SK-N-MC (cell line): ENCODE data around the gene ARAF.
A peak's percentile ranks its signal among the peaks of the same experiment; 100 is the strongest.

Source experiments
- DNase-seq: peaks from one replicate; pipeline ENCODE4 v3.0.0-alpha.2; 2011; ENCODE audit warnings: low read depth, low spot score
- H3K27ac ChIP-seq: fragments of 200-600 bp; sonication (generic); 2 replicates; pipeline ENCODE4 v1.5.1; 2016; ENCODE audit warnings: mixed run types
- H3K36me3 ChIP-seq: fragments of 200-600 bp; sonication (generic); 2 replicates; pipeline ENCODE4 v1.6.1; 2017; ENCODE audit warnings: antibody characterized with exemption, low read length, mixed read lengths; ENCODE audit not compliant: insufficient read depth
- H3K4me3 ChIP-seq: fragments of 200-600 bp; sonication (generic); 2 replicates; pipeline ENCODE4 v1.5.1; 2016
- H3K9ac ChIP-seq: fragments of 200-600 bp; sonication (generic); 2 replicates; pipeline ENCODE4 v1.8.0; 2017; ENCODE audit warnings: mixed run types, mixed read lengths; ENCODE audit not compliant: insufficient read length
- H3K9me3 ChIP-seq: fragments of 200-600 bp; sonication (generic); 2 replicates; pipeline ENCODE4 v1.6.1; 2017; ENCODE audit warnings: low read depth, mild to moderate bottlenecking, antibody characterized with exemption, low read length, moderate library complexity, mixed read lengths
- EZH2 ChIP-seq: fragments of 200-600 bp; sonication (generic); IDR thresholded peaks from one replicate; pipeline ENCODE4 v1.6.1; 2017; ENCODE audit warnings: antibody characterized with exemption
- FOXP2 ChIP-seq: optimal IDR thresholded peaks from 2 replicates; pipeline ENCODE3; 2011; ENCODE audit warnings: mild to moderate bottlenecking, moderate library complexity; ENCODE audit not compliant: insufficient read depth; ENCODE audit errors: extremely low read length, control extremely low read depth
- POLR2AphosphoS5 ChIP-seq: IDR thresholded peaks from 2 replicates; pipeline ENCODE4 v1.6.1; 2012; ENCODE audit warnings: mild to moderate bottlenecking, low read depth, low read length, borderline replicate concordance

Gene ARAF

DNA sequence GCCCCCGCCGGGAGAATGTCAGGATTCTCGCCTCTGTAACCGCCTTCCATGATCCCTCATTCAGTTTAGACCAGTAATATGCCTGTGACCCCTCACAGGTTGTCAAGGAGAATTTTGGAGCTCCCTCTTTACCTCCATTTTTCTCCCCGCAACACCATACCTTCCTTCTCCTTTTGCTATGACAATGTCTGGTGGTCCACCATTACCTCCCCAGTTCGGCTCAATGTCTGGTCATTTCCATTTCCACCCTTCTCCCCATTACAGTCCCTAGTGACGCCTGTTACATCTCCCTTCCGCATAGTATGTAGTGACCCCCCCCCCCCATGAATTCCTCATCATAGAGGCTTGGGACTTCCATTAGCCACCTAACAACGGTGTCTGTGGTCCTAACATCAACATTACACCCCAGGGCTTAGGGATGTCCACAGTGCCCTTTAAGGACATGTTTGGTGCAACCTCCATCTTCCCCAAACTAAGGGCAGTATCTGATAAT lies 700 bp downstream of the ARAF start:
- Histone ChIP-seq H3K4me3 (peak overlapping the region; percentile 83), H3K9me3 (no peaks in the 10 kb centered on the region), H3K9ac (peak overlapping the region; percentile 84), H3K36me3 (peaks cover 34% of the 10 kb centered on the region; the same call in 1 of the 2 replicates), H3K27ac (peak overlapping the region; percentile 49; the same call in 1 of the 2 replicates)
- TF ChIP-seq EZH2: no peak
- no peak for TF ChIP-seq POLR2AphosphoS5
- no peak for TF ChIP-seq FOXP2
- no peak for DNase-seq

DNA sequence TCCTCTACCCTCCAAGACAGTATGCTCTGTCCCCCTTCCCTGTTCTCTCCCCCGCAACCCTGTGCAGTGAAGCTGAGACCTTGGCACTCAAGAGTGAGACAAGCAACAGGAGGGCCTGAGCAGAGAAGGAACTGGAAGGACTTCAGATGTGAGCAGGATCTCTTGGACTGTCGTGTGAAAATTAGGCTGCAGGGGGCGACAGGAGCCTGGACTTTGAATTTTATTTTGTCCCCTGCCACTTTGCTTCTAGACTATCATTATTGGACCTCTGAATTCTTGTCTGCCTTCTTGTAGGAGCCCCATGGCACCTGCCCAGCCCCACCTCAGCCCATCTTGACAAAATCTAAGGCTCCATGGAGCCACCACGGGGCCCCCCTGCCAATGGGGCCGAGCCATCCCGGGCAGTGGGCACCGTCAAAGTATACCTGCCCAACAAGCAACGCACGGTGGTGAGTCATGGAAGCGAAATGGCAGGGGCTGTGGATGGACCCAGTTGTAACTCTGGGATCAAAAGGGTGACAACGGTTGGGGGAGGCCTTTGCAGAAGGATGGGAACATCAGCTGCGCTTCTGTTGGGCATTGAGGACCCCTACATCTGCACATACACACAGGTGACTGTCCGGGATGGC lies 1.7 kb downstream of the ARAF start:
- H3K27ac ChIP-seq: no peak overlapping the region
- H3K9ac ChIP-seq: no peak overlapping the region
- no peaks in the 10 kb centered on the region for H3K9me3 ChIP-seq
- no peak for DNase-seq
- no peak for TF ChIP-seq EZH2
- no peak for TF ChIP-seq POLR2AphosphoS5
- no peak for TF ChIP-seq FOXP2
- peaks cover 43% of the 10 kb centered on the region; the same call in 1 of the 2 replicates for H3K36me3 ChIP-seq
- no peak overlapping the region for H3K4me3 ChIP-seq

DNA sequence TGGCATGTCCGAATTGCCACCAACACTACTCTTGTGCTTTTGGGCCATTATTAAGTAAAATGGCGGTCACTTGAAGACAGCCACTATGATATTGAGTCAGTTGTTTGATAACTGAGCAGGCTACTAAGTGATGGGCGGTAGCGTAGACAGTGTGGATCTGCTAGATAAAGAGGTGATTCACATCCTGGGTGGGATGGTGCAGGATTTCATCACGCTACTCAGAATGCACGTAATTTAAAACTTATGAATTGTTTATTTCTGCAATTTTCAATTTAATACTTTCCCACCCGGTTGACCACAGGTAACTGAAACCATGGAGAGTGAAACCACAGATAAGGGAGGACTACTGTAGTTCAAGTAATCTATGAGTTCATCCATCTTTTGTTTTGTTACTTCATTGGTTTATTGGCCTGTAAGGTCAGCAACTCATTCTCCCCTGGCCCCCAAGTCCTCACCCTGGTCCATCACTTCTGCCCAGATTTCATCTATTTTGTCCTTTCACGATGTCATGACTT lies 2.9 kb downstream of the ARAF start:
- Histone ChIP-seq H3K9ac (no peak overlapping the region), H3K27ac (no peak overlapping the region), H3K36me3 (peaks cover 54% of the 10 kb centered on the region; the same call in 1 of the 2 replicates), H3K9me3 (no peaks in the 10 kb centered on the region), H3K4me3 (no peak overlapping the region)
- no peak for DNase-seq
- TF ChIP-seq EZH2 (no peak), POLR2AphosphoS5 (no peak), FOXP2 (no peak)

DNA sequence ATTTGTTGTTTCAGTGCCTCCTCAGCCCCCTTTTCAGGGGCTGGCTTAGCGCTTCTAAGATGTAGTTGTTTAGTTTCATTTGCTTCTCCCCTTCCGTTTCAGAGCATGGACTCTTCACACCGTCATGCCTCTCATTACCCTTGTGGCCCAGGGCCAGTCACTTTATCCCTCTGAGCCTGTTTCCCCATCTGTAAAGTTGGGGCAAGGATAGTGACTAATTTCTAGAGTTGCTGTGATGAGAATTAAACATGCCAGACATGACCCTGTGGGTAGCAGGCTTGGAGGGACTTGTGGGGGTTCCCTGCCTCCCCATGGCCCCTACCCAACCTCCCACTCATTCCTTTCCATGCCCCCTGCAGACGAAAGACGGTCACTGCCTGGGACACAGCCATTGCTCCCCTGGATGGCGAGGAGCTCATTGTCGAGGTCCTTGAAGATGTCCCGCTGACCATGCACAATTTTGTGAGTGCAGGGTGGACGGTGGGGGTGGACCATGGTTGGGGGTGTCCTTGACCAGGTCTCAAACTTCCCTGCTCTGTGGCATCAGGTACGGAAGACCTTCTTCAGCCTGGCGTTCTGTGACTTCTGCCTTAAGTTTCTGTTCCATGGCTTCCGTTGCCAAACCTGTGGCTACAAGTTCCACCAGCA lies 3.6 kb downstream of the ARAF start:
- no peak overlapping the region for H3K27ac ChIP-seq
- H3K9ac ChIP-seq: no peak overlapping the region
- H3K4me3 ChIP-seq: no peak overlapping the region
- no peaks in the 10 kb centered on the region for H3K9me3 ChIP-seq
- H3K36me3 ChIP-seq: peaks cover 59% of the 10 kb centered on the region; the same call in 1 of the 2 replicates
- TF ChIP-seq POLR2AphosphoS5: no peak
- no peak for TF ChIP-seq EZH2
- no peak for TF ChIP-seq FOXP2
- DNase-seq: no peak

DNA sequence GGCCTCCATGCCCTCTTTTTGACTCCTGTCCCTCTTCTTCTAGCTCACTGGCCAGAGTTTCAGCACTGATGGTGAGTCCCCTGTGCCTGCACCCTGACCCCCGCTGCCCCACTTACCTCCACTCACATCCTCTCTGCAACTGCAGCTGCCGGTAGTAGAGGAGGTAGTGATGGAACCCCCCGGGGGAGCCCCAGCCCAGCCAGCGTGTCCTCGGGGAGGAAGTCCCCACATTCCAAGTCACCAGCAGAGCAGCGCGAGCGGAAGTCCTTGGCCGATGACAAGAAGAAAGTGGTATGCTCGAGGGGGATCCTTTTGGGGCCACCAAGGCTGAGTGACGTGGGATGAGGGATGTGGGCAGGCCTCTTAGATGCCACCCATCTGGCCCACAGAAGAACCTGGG lies 5.8 kb downstream of the ARAF start:
- Histone ChIP-seq H3K9ac (no peak overlapping the region), H3K4me3 (no peak overlapping the region), H3K9me3 (no peaks in the 10 kb centered on the region), H3K27ac (no peak overlapping the region), H3K36me3 (peaks cover 67% of the 10 kb centered on the region; the same call in 1 of the 2 replicates)
- no peak for TF ChIP-seq FOXP2
- no peak for TF ChIP-seq POLR2AphosphoS5
- TF ChIP-seq EZH2: no peak
- DNase-seq: no peak

DNA sequence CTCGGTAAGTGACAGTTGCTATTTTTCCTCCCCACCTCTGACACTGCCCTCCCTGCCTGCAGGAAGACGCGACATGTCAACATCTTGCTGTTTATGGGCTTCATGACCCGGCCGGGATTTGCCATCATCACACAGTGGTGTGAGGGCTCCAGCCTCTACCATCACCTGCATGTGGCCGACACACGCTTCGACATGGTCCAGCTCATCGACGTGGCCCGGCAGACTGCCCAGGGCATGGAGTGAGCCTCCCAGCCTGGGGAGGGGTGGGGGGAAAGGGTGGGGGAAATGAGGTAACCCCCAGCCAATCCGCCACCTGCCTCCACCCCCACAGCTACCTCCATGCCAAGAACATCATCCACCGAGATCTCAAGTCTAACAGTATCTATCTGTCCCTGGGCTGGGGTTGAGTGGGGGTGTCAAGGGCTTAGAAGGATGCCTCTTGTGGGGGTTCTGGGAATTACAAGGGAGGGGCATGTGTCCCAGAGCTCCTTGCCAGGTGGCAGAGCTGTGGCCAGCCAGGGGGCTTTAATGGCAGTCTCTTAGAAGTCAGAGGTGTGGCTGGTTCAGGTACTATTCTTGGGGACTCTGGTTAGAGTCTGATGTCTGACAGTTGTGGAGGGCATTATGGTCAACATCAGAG lies 7.8 kb downstream of the ARAF start:
- DNase-seq: no peak
- Histone ChIP-seq H3K9ac (no peak overlapping the region), H3K36me3 (peaks cover 56% of the 10 kb centered on the region; the same call in 1 of the 2 replicates), H3K9me3 (no peaks in the 10 kb centered on the region), H3K4me3 (no peak overlapping the region), H3K27ac (no peak overlapping the region)
- TF ChIP-seq POLR2AphosphoS5 (no peak), FOXP2 (no peak), EZH2 (no peak)

DNA sequence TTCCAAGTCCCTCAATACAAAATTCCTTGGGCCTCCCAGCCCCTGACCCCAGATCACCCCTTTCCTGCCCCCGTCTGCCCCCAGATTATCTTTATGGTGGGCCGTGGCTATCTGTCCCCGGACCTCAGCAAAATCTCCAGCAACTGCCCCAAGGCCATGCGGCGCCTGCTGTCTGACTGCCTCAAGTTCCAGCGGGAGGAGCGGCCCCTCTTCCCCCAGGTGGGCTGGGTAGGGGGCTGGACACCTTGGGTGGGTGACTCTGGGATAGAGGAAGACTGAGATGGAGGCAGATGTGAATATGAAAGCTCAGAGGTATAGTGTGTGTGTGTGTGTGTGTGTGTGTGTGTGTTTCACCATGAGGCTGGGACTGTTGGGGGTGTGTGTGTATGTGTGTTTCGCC lies 9.8 kb downstream of the ARAF start:
- DNase-seq: no peak
- Histone ChIP-seq H3K27ac (no peak overlapping the region), H3K36me3 (peaks cover 40% of the 10 kb centered on the region; the same call in 1 of the 2 replicates), H3K9me3 (no peaks in the 10 kb centered on the region), H3K4me3 (no peak overlapping the region), H3K9ac (no peak overlapping the region)
- TF ChIP-seq EZH2 (no peak), POLR2AphosphoS5 (no peak), FOXP2 (no peak)

DNA sequence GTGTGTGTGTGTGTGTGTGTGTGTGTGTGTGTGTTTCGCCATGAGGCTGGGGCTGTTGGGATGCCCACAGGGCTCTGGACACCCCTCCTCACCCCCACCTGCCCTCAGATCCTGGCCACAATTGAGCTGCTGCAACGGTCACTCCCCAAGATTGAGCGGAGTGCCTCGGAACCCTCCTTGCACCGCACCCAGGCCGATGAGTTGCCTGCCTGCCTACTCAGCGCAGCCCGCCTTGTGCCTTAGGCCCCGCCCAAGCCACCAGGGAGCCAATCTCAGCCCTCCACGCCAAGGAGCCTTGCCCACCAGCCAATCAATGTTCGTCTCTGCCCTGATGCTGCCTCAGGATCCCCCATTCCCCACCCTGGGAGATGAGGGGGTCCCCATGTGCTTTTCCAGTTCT lies 10.2 kb downstream of the ARAF start:
- H3K27ac ChIP-seq: no peak overlapping the region
- TF ChIP-seq FOXP2: no peak
- H3K36me3 ChIP-seq: peaks cover 40% of the 10 kb centered on the region; the same call in 1 of the 2 replicates
- H3K9ac ChIP-seq: no peak overlapping the region
- H3K9me3 ChIP-seq: no peaks in the 10 kb centered on the region
- no peak for DNase-seq
- no peak overlapping the region for H3K4me3 ChIP-seq

DNA sequence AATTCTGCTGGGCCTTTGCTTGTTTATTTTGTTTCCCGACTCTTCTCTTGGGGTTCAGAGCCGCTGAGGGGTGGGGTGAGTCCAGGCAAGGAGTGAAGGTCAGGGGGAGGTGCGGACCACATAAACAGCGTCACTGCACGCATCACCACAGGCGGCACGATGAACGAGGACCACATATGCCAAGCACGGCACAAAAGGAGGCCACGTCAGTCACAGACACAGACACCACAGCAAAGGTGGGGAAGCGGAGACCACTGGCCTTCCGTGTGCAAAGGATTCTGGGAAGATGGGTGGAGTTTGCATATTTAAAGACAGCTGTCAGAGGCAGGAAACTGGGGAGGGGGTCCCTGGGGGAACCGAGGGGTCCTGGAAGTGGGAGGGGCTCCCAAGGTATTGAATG lies 10.9 kb downstream of the ARAF start:
- Histone ChIP-seq H3K27ac (no peak overlapping the region), H3K9me3 (no peaks in the 10 kb centered on the region), H3K4me3 (no peak overlapping the region), H3K36me3 (peaks cover 33% of the 10 kb centered on the region; the same call in 1 of the 2 replicates), H3K9ac (no peak overlapping the region)
- no peak for TF ChIP-seq EZH2
- TF ChIP-seq FOXP2: no peak
- no peak for TF ChIP-seq POLR2AphosphoS5
- no peak for DNase-seq
